Activated naive CD4-positive, alpha-beta T cell treated with anti-CD3 and anti-CD28 coated beads, Interleukin-2, amount 10 ng/mL, durations not matched to agents 7 days and 5 days (primary cell): Measurements from ENCODE around the gene ANKRD30B.
"Not testable (repeated sequence)": the region's sequence is repeated elsewhere in the genome, so short reads cannot be mapped to it uniquely, and the experiment has no call there.

Experiments used
- CTCF ChIA-PET: fragments of 350-600 bp; sonication (Branson Sonifier 250); formaldehyde crosslinking; loops from one replicate; lab custom pipeline; 2021; ENCODE audit warnings: antibody characterized with exemption; lab: Charles Lee
- DNase-seq: peaks from one replicate; pipeline ENCODE4 v3.0.0-alpha.2; 2020
- H3K27ac Mint-ChIP-seq: one replicate; pipeline ENCODE4 v1.8.0; 2021; ENCODE audit warnings: mild to moderate bottlenecking, moderate library complexity, mixed read lengths
- H3K27me3 Mint-ChIP-seq: one replicate; pipeline ENCODE4 v1.8.0; 2021; ENCODE audit warnings: mild to moderate bottlenecking, mixed read lengths
- H3K36me3 Mint-ChIP-seq: one replicate; pipeline ENCODE4 v1.8.0; 2021; ENCODE audit warnings: mixed read lengths
- H3K4me1 Mint-ChIP-seq: one replicate; pipeline ENCODE4 v1.8.0; 2021; ENCODE audit warnings: mixed read lengths
- H3K4me3 Mint-ChIP-seq: one replicate; pipeline ENCODE4 v1.8.0; 2021; ENCODE audit warnings: mild to moderate bottlenecking, moderate library complexity, mixed read lengths
- H3K9me3 Mint-ChIP-seq: one replicate; pipeline ENCODE4 v1.8.0; 2021; ENCODE audit warnings: mixed read lengths

ANKRD30B gene

GRCh38 chr18:14747513-14748474 lies at the start of gene ANKRD30B:
ANKRD30B (plus strand) TSS chr18:14748172; CDS start chr18:14748420, 248 bp downstream.
- CTCF ChIA-PET, result no interaction called here
- no peak within 1 kb of the TSS for H3K27ac Mint-ChIP-seq
- no peak for DNase-seq

GRCh38 chr18:14701286-14702040 lies 46.5 kb upstream of the ANKRD30B start:
- H3K9me3 Mint-ChIP-seq, H3K27me3 Mint-ChIP-seq, CTCF ChIA-PET, H3K36me3 Mint-ChIP-seq, H3K4me3 Mint-ChIP-seq, H3K27ac Mint-ChIP-seq, H3K4me1 Mint-ChIP-seq, DNase-seq: not testable (repeated sequence)

More at GRCh38 chr18:14747513-14748474, at the start of gene ANKRD30B:
- Mint-ChIP-seq H3K9me3 (no peaks in the 10 kb centered on the region), H3K36me3 (no peaks in the 10 kb centered on the region), H3K4me3 (no peak within 1 kb of the TSS), H3K27me3 (peaks cover 20% of the 10 kb centered on the region), H3K4me1 (no peaks in the 10 kb centered on the region)

GRCh38 chr18:14709761-14710160 lies 38.2 kb upstream of the ANKRD30B start:
- DNase-seq, H3K4me3 Mint-ChIP-seq, H3K27ac Mint-ChIP-seq, H3K4me1 Mint-ChIP-seq, H3K27me3 Mint-ChIP-seq, H3K36me3 Mint-ChIP-seq, H3K9me3 Mint-ChIP-seq, CTCF ChIA-PET: not testable (repeated sequence)

GRCh38 chr18:14721569-14721968 lies 26.4 kb upstream of the ANKRD30B start:
- H3K4me3 Mint-ChIP-seq, H3K4me1 Mint-ChIP-seq, H3K27ac Mint-ChIP-seq, H3K27me3 Mint-ChIP-seq, DNase-seq, CTCF ChIA-PET, H3K36me3 Mint-ChIP-seq, H3K9me3 Mint-ChIP-seq: not testable (repeated sequence)

- CTCF ChIA-PET, DNase-seq, H3K9me3 Mint-ChIP-seq, H3K27ac Mint-ChIP-seq, H3K4me3 Mint-ChIP-seq, H3K27me3 Mint-ChIP-seq, H3K36me3 Mint-ChIP-seq, H3K4me1 Mint-ChIP-seq: not testable (repeated sequence)
These were observed 8.9 kb upstream of the ANKRD30B start for GRCh38 chr18:14739056-14739455.

GRCh38 chr18:14746897-14747296 lies 1.1 kb upstream of the ANKRD30B start:
- DNase-seq, result no peak
- no peak overlapping the region for H3K27ac Mint-ChIP-seq
- no peaks in the 10 kb centered on the region for H3K9me3 Mint-ChIP-seq
- H3K4me3 Mint-ChIP-seq, result no peak overlapping the region
- CTCF ChIA-PET, result no interaction called here
- no peaks in the 10 kb centered on the region for H3K4me1 Mint-ChIP-seq
- peaks cover 20% of the 10 kb centered on the region for H3K27me3 Mint-ChIP-seq
- no peaks in the 10 kb centered on the region for H3K36me3 Mint-ChIP-seq

- H3K36me3 Mint-ChIP-seq, result no peaks in the 10 kb centered on the region
- no peaks in the 10 kb centered on the region for H3K4me1 Mint-ChIP-seq
- H3K9me3 Mint-ChIP-seq, result no peaks in the 10 kb centered on the region
- H3K27me3 Mint-ChIP-seq, result peaks cover 20% of the 10 kb centered on the region
- no peak overlapping the region for H3K4me3 Mint-ChIP-seq
- H3K27ac Mint-ChIP-seq, result no peak overlapping the region
- no peak for DNase-seq
- CTCF ChIA-PET, result no interaction called here
These were observed 524 bp downstream of the ANKRD30B start for GRCh38 chr18:14748496-14748895.

DNA sequence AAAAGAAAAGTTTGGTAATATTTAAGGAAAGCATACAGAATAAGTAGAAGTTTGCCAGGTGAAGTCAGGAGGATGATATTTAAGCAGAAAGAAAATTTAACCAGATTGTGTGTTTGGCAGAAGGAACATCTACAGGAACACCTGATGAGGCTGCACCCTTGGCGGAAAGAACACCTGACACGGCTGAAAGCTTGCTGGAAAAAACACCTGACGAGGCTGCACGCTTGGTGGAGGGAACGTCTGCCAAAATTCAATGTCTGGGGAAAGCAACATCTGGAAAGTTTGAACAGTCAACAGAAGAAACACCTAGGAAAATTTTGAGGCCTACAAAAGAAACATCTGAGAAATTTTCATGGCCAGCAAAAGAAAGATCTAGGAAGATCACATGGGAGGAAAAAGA lies 15.6 kb downstream of the ANKRD30B start:
- H3K4me3 Mint-ChIP-seq, H3K9me3 Mint-ChIP-seq, H3K36me3 Mint-ChIP-seq, H3K4me1 Mint-ChIP-seq, H3K27ac Mint-ChIP-seq, CTCF ChIA-PET, H3K27me3 Mint-ChIP-seq, DNase-seq: not testable (repeated sequence)

DNA sequence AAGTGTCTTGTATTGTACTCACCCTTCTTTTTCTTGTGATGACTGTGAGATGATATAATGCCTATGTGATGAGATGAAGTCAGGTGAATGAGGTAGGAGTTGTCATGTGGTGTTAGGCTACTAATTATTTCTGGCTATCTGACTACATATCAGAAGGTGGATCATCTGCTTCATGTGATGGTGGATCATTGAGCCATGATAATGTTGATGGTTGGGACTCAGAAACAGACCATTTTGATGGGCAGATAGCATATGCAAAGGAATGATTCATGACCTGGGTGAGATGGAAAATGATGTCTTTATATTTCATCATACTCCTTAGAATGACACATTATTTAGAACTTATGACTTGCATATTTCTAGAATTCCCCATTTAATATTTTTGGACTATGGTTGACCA lies 19.5 kb downstream of the ANKRD30B start:
- no peaks in the 10 kb centered on the region for H3K4me1 Mint-ChIP-seq
- no peak for DNase-seq
- peaks cover 4% of the 10 kb centered on the region for H3K9me3 Mint-ChIP-seq
- H3K36me3 Mint-ChIP-seq, result no peaks in the 10 kb centered on the region
- CTCF ChIA-PET, result no interaction called here
- no peaks in the 10 kb centered on the region for H3K27me3 Mint-ChIP-seq
- H3K4me3 Mint-ChIP-seq, result no peak overlapping the region
- H3K27ac Mint-ChIP-seq, result no peak overlapping the region

DNA sequence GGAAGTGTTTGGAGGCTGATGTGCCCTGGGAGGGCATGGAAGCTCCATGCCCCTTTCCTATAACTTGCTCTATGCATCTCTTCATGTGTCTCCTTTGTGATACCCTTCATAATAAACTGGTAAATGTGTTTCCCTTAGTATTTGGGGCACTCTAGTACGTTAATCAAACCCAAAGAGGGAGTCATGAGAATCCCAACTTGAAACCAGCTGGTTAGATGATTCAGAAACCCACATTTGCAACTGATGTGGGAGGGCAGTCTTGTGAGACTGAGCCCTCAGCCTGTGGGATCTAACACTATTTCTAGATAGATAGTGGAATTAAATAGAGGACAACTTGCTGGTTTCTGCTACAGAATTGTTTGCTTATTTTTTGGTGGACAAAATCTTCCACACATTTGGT lies 20.3 kb downstream of the ANKRD30B start:
- no peak for DNase-seq
- H3K4me1 Mint-ChIP-seq, result no peaks in the 10 kb centered on the region
- CTCF ChIA-PET, result no interaction called here
- H3K36me3 Mint-ChIP-seq, result no peaks in the 10 kb centered on the region
- H3K9me3 Mint-ChIP-seq, result peaks cover 4% of the 10 kb centered on the region
- H3K27me3 Mint-ChIP-seq, result no peaks in the 10 kb centered on the region
- no peak overlapping the region for H3K27ac Mint-ChIP-seq
- H3K4me3 Mint-ChIP-seq, result no peak overlapping the region

DNA sequence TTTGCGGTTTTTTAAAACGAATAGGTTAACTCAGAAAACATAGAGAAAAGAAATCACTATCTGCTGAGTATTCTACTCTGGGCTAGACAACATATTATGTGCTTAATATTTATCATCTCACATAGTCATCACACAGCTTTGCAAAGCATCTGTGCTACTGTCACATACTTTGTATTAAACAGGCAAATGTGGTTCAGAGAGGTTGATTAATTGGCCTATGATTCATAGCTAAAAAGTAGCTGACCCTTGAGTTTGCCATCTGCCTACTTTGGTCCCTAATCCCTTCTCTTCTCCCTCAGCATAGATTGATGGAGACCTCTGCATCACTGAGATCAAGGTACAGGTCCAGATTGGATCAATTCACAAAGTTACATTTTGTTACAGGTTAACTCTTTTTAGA lies 21.4 kb downstream of the ANKRD30B start:
- Mint-ChIP-seq H3K27ac (no peak overlapping the region), H3K36me3 (no peaks in the 10 kb centered on the region), H3K9me3 (peaks cover 4% of the 10 kb centered on the region), H3K4me1 (no peaks in the 10 kb centered on the region), H3K4me3 (no peak overlapping the region), H3K27me3 (no peaks in the 10 kb centered on the region)
- CTCF ChIA-PET, result no interaction called here
- DNase-seq, result no peak

- peaks cover under 1% of the 10 kb centered on the region for H3K9me3 Mint-ChIP-seq
- no peak overlapping the region for H3K27ac Mint-ChIP-seq
- no peak overlapping the region for H3K4me3 Mint-ChIP-seq
- H3K36me3 Mint-ChIP-seq, result no peaks in the 10 kb centered on the region
- no peaks in the 10 kb centered on the region for H3K27me3 Mint-ChIP-seq
- H3K4me1 Mint-ChIP-seq, result no peaks in the 10 kb centered on the region
- CTCF ChIA-PET, result no interaction called here
- DNase-seq, result no peak
These were observed 28.8 kb downstream of the ANKRD30B start for GRCh38 chr18:14776801-14777200.

DNA sequence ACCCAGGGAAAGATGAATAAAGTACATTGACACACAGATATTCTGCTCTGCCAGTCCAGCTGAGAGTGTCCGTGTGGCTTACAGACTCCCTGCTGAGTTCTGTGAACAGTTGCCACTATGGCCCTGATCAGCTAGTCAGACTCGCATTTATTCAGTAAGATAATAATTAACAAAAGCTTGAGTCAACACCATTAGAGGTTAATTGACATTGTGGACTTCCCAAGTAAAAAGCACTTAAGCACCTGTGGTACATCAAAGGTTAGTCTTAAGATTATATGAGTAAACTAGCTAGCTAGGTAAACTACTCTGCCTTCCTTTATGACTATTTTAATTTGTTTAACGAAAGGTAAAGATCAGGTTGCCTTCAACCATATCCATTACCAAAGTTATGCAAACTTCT lies 33.7 kb downstream of the ANKRD30B start:
- Mint-ChIP-seq H3K9me3 (peaks cover 3% of the 10 kb centered on the region), H3K27ac (no peak overlapping the region), H3K4me3 (no peak overlapping the region), H3K4me1 (no peaks in the 10 kb centered on the region), H3K36me3 (no peaks in the 10 kb centered on the region), H3K27me3 (no peaks in the 10 kb centered on the region)
- DNase-seq, result no peak
- CTCF ChIA-PET, result no interaction called here

DNA sequence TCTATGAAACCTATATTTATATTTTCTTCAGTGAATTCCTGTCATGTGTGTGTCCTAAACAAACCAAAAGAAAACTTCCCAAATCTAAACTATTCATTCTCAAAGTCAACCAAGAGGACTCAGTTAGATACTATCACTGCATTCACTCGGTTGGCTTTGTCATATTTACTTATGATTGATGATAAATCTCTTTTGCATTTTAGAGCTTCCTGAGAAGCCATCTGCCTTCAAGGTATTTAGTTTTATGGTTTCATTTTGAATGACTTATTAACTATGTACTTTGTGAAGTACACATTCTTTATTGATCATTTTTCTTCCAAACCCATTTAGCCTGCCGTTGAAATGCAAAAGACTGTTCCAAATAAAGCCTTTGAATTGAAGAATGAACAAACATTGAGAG lies 36.2 kb downstream of the ANKRD30B start:
- no peak for DNase-seq
- Mint-ChIP-seq H3K4me3 (no peak overlapping the region), H3K36me3 (no peaks in the 10 kb centered on the region), H3K27ac (no peak overlapping the region), H3K27me3 (no peaks in the 10 kb centered on the region), H3K4me1 (no peaks in the 10 kb centered on the region), H3K9me3 (peaks cover 3% of the 10 kb centered on the region)
- CTCF ChIA-PET, result no interaction called here

GRCh38 chr18:14796876-14797275 lies 48.9 kb downstream of the ANKRD30B start:
- H3K9me3 Mint-ChIP-seq, H3K4me1 Mint-ChIP-seq, DNase-seq, H3K4me3 Mint-ChIP-seq, H3K27ac Mint-ChIP-seq, H3K27me3 Mint-ChIP-seq, H3K36me3 Mint-ChIP-seq, CTCF ChIA-PET: not testable (repeated sequence)
